ENCODE results near the gene NDEL1. TPM values are rescaled to one million over a fixed set of nuclear protein-coding genes. Genes with fewer than 3 reads are reported as not detected.
A peak's percentile ranks its signal among the peaks of the same experiment; 100 is the strongest.

The NDEL1 gene
- polyA plus RNA-seq, 3 donors: 29.8 to 58.3 (median 39.7) TPM

GRCh38 chr17:8443756-8444155 lies 8.1 kb downstream of the NDEL1 start:
- WGBS (ENCODE audit: insufficient coverage): 96% methylated on average over 5 of the region's 7 CpGs
- Histone ChIP-seq H4K20me1 (ENCODE audit: insufficient read depth, low read length) (peaks cover 96% of the 10 kb centered on the region), H3K9ac (ENCODE audit: insufficient read depth, low read length, poor library complexity, severe bottlenecking) (no peak overlapping the region), H3K9me3 (replicated peaks in 1 of 2; ENCODE audit: control insufficient read depth in 1 of 2, insufficient read depth in 1 of 2, low read length in 2 of 2) (no peaks in the 10 kb centered on the region), H3K4me1 (ENCODE audit: control insufficient read depth in 1 of 2, insufficient read depth in 2 of 2, low read length in 2 of 2) (peaks cover 0 to 9% of the 10 kb centered on the region in 2 donors), H3K4me3 (replicated peaks in 1 of 3; ENCODE audit: low read depth in 2 of 3, low read length in 3 of 3) (no peak overlapping the region), H3K27me3 (ENCODE audit: control insufficient read depth in 2 of 2, insufficient read depth in 2 of 2, low read length in 2 of 2) (no peaks in the 10 kb centered on the region), H3K36me3 (replicated peaks in 1 of 2; ENCODE audit: control insufficient read depth in 1 of 2, insufficient read depth in 2 of 2, low read length in 2 of 2) (peaks cover 51 to 77% of the 10 kb centered on the region in 2 donors), H3K4me2 (replicated peaks; ENCODE audit: extremely low read depth, low read length, poor library complexity, severe bottlenecking) (no peak overlapping the region), H3K79me2 (ENCODE audit: insufficient read depth, low read length) (peaks cover 61% of the 10 kb centered on the region), H3K27ac (ENCODE audit: low read depth in 1 of 2, low read length in 2 of 2) (no peak overlapping the region), H2AFZ (ENCODE audit: insufficient read depth, low read depth, low read length, poor library complexity, severe bottlenecking) (no peak overlapping the region)
- peak overlapping the region in 3 of 7 donors; percentile 2 to 65 (median 18) for H3K27ac Mint-ChIP-seq
- H3K36me3 Mint-ChIP-seq: peaks cover 58 to 72% of the 10 kb centered on the region in 2 donors
- no peak overlapping the region for H3K4me3 Mint-ChIP-seq
- H3K4me1 Mint-ChIP-seq: peaks cover 20% of the 10 kb centered on the region
- H3K9me3 Mint-ChIP-seq: no peaks in the 10 kb centered on the region
- H3K27me3 Mint-ChIP-seq (ENCODE audit: low read depth in 3 of 3): peaks cover 0 to 2% (median 0%) of the 10 kb centered on the region in 3 donors
- DNase-seq: no peak
- intact Hi-C loops (cut with micrococcal nuclease): loop anchor here in 1 of 2 donors (5.0 kb wide), 1 partner anchor 36 kb away; no protein-coding TSS in a partner anchor
- TF ChIP-seq CTCF (IDR thresholded peaks at IDR 0.05): no peak

DNA sequence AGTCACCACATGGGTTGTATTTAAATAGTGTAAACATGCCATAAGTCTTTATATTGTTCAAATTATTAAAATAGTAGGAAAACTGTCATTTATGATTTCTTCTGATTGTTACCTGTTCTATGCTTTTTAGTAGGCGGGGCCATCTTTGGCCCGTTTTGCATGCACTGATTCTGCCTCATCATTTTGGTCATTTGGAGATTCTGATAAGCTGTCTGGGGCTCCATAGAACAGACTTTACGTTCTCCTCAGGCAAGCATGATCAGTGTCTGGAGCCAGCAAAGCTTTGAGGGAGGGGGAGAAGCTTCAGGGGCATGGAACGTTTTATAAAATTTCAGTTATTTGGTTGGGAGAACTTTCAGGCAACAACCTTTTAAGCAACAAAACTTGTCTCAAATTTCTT lies 8.8 kb downstream of the NDEL1 start:
- DNase-seq: no peak
- Mint-ChIP-seq H3K4me3 (no peak overlapping the region), H3K27ac (no peak overlapping the region), H3K36me3 (peaks cover 62 to 72% of the 10 kb centered on the region in 2 donors), H3K27me3 (ENCODE audit: low read depth in 3 of 3) (peaks cover 0 to 2% (median 0%) of the 10 kb centered on the region in 3 donors), H3K4me1 (peaks cover 20% of the 10 kb centered on the region), H3K9me3 (no peaks in the 10 kb centered on the region)
- Histone ChIP-seq H4K20me1 (ENCODE audit: insufficient read depth, low read length) (peaks cover 94% of the 10 kb centered on the region), H3K9me3 (replicated peaks in 1 of 2; ENCODE audit: control insufficient read depth in 1 of 2, insufficient read depth in 1 of 2, low read length in 2 of 2) (no peaks in the 10 kb centered on the region), H3K27ac (ENCODE audit: low read depth in 1 of 2, low read length in 2 of 2) (no peak overlapping the region), H3K36me3 (replicated peaks in 1 of 2; ENCODE audit: control insufficient read depth in 1 of 2, insufficient read depth in 2 of 2, low read length in 2 of 2) (peaks cover 58 to 79% of the 10 kb centered on the region in 2 donors), H2AFZ (ENCODE audit: insufficient read depth, low read depth, low read length, poor library complexity, severe bottlenecking) (no peak overlapping the region), H3K27me3 (ENCODE audit: control insufficient read depth in 2 of 2, insufficient read depth in 2 of 2, low read length in 2 of 2) (no peaks in the 10 kb centered on the region), H3K4me2 (replicated peaks; ENCODE audit: extremely low read depth, low read length, poor library complexity, severe bottlenecking) (no peak overlapping the region), H3K9ac (ENCODE audit: insufficient read depth, low read length, poor library complexity, severe bottlenecking) (no peak overlapping the region), H3K79me2 (ENCODE audit: insufficient read depth, low read length) (peaks cover 53% of the 10 kb centered on the region), H3K4me1 (ENCODE audit: control insufficient read depth in 1 of 2, insufficient read depth in 2 of 2, low read length in 2 of 2) (peaks cover 0 to 9% of the 10 kb centered on the region in 2 donors), H3K4me3 (replicated peaks in 1 of 3; ENCODE audit: low read depth in 2 of 3, low read length in 3 of 3) (no peak overlapping the region)
- 100% methylated on average over 2 of the region's 4 CpGs for WGBS (ENCODE audit: insufficient coverage)
- intact Hi-C loops (cut with micrococcal nuclease): loop anchor here in 1 of 2 donors (5.0 kb wide), 1 partner anchor 37 kb away; no protein-coding TSS in a partner anchor
- TF ChIP-seq CTCF (IDR thresholded peaks at IDR 0.05): no peak
